A549 (cell line): ENCODE measurements around the gene MVB12B.

ENCODE experiments used
- PBX3 ChIP-seq: IDR thresholded peaks from 2 replicates; pipeline ENCODE4 v1.6.1; 2012
- POLR2A ChIP-seq: IDR thresholded peaks from 2 replicates; pipeline ENCODE4 v1.6.1; 2012; ENCODE audit warnings: mild to moderate bottlenecking, low read length
- RAD21 ChIP-seq, 2 experiments: fragments of >200 bp in 1 of 2; sonication (Bioruptor Twin) in 1 of 2; formaldehyde crosslinking in 1 of 2; IDR thresholded peaks in 1 of 2; conservative IDR thresholded peaks in 1 of 2; 2 replicates in 1 of 2; 3 replicates in 1 of 2; pipeline ENCODE4 v1.6.1; 2012 to 2018; ENCODE audit warnings: inconsistent platforms in 1 of 2
- REST ChIP-seq: fragments of 200-600 bp; sonication (generic); IDR thresholded peaks from 2 replicates; pipeline ENCODE4 v1.6.1; 2016; ENCODE audit warnings: antibody characterized with exemption, mild to moderate bottlenecking, moderate library complexity
- TF ChIP-seq, protein P1 (sequence below): fragments of 250-450 bp; sonication (Bioruptor Pico); IDR thresholded peaks from 2 replicates; pipeline ENCODE4 v1.5.0; 2021; ENCODE audit warnings: mild to moderate bottlenecking, moderate library complexity, borderline replicate concordance

GRCh38 chr9:126326228-126327005, at the start of gene MVB12B:
- TF ChIP-seq, protein P1, sequence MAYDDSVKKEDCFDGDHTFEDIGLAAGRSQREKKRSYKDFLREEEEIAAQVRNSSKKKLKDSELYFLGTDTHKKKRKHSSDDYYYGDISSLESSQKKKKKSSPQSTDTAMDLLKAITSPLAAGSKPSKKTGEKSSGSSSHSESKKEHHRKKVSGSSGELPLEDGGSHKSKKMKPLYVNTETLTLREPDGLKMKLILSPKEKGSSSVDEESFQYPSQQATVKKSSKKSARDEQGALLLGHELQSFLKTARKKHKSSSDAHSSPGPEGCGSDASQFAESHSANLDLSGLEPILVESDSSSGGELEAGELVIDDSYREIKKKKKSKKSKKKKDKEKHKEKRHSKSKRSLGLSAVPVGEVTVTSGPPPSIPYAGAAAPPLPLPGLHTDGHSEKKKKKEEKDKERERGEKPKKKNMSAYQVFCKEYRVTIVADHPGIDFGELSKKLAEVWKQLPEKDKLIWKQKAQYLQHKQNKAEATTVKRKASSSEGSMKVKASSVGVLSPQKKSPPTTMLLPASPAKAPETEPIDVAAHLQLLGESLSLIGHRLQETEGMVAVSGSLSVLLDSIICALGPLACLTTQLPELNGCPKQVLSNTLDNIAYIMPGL (CRISPR knock-in tag) = no peak
- TF ChIP-seq POLR2A (no peak; the same call in 1 of the 2 replicates), REST (no peak), PBX3 (no peak), RAD21 (conservative IDR thresholded peaks at IDR 0.05 in 1 of 2, IDR thresholded peaks at IDR 0.05 in 1 of 2) (no peak)
